Testis (tissue), 3 donors: ENCODE measurements around the gene KCTD3. TPM values are rescaled to one million over a fixed set of nuclear protein-coding genes. Genes with fewer than 3 reads are reported as not detected.

ENCODE experiments used
- DNase-seq: peaks from one replicate; pipeline ENCODE4 v3.0.0-alpha.2; 2019
- H3K27ac ChIP-seq, 2 donors: fragments of 200-600 bp; sonication (generic); one replicate each; pipeline ENCODE4 v1.5.1; 2019
- H3K27me3 ChIP-seq: fragments of 200-600 bp; sonication (generic); one replicate; pipeline ENCODE4 v1.5.1; 2019
- H3K36me3 ChIP-seq: fragments of 200-600 bp; sonication (generic); one replicate; pipeline ENCODE4 v1.5.1; 2017; ENCODE audit warnings: low read depth; ENCODE audit errors: missing control alignments
- H3K4me1 ChIP-seq: fragments of 200-600 bp; sonication (generic); one replicate; pipeline ENCODE4 v1.5.1; 2019
- H3K4me3 ChIP-seq, 2 donors: fragments of 200-600 bp; sonication (generic); one replicate each; pipeline ENCODE4 v1.5.1; 2017 to 2019
- H3K9me3 ChIP-seq: fragments of 200-600 bp; sonication (generic); one replicate; pipeline ENCODE4 v1.5.1; 2017
- POLR2A ChIP-seq: fragments of 450-650 bp; IDR thresholded peaks from one replicate; pipeline ENCODE4 v1.6.1; 2017; ENCODE audit warnings: antibody characterized with exemption, mild to moderate bottlenecking, moderate library complexity
- WGBS, 2 donors: methylation state at CpG; one replicate each; pipeline ENCODE4 v1.1.5; 2018; 5-methylcytosine and 5-hydroxymethylcytosine counted together
- intact Hi-C: fragments of 100-400 bp; cut with DNase I; formaldehyde crosslinking; loops from one replicate; pipeline ENCODE4 v1.15.1; 2023; ENCODE audit warnings: low total_unique reads
- polyA plus RNA-seq: library from polyadenylated mRNA; stranded (reverse); fragments of 350-450 nt; fragmentation: Illumina TruSeq; extraction: RNeasy Lipid Tissue Mini Kit (QIAGEN cat#74804); gene quantifications from one replicate; pipeline ENCODE4 v1.2.3, GENCODE V29; 2014; ENCODE audit warnings: low read depth, low replicate concordance; ENCODE audit not compliant: insufficient read depth
- total RNA-seq, 2 donors: library from RNA; depleted of rRNA; stranded (reverse); fragments of >200 nt; gene quantifications; one replicate each; pipeline ENCODE4 v1.2.3, GENCODE V29; 2016
- TF ChIP-seq, protein P1 (sequence below), 3 experiments: fragments of 450-650 bp in 2 of 3; fragments of 200-600 bp in 1 of 3; sonication (generic) in 1 of 3; IDR thresholded peaks; one replicate each; pipeline ENCODE4 v1.5.1; 2016 to 2019; ENCODE audit warnings: antibody characterized with exemption in 3 of 3, mild to moderate bottlenecking in 2 of 3, moderate library complexity in 1 of 3

Gene KCTD3
- total and polyA plus RNA-seq, 3 donors from 2014 or later = 38.1 to 81.5 (median 70.2) TPM

- Histone ChIP-seq H3K4me1 (no peaks in the 10 kb centered on the region), H3K27me3 (no peaks in the 10 kb centered on the region), H3K36me3 (no peaks in the 10 kb centered on the region), H3K4me3 (no peak overlapping the region), H3K27ac (no peak overlapping the region), H3K9me3 (no peaks in the 10 kb centered on the region)
- no peak for DNase-seq
- intact Hi-C loops = no loop called here
- WGBS, 2 donors = 56% methylated on average over 3 of the region's 3 CpGs
- TF ChIP-seq, protein P1, sequence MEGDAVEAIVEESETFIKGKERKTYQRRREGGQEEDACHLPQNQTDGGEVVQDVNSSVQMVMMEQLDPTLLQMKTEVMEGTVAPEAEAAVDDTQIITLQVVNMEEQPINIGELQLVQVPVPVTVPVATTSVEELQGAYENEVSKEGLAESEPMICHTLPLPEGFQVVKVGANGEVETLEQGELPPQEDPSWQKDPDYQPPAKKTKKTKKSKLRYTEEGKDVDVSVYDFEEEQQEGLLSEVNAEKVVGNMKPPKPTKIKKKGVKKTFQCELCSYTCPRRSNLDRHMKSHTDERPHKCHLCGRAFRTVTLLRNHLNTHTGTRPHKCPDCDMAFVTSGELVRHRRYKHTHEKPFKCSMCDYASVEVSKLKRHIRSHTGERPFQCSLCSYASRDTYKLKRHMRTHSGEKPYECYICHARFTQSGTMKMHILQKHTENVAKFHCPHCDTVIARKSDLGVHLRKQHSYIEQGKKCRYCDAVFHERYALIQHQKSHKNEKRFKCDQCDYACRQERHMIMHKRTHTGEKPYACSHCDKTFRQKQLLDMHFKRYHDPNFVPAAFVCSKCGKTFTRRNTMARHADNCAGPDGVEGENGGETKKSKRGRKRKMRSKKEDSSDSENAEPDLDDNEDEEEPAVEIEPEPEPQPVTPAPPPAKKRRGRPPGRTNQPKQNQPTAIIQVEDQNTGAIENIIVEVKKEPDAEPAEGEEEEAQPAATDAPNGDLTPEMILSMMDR (IDR thresholded peaks at IDR 0.05) = no peak
- no peak for TF ChIP-seq POLR2A
Measured at GRCh38 chr1:215612391-215612790, 45.3 kb downstream of the KCTD3 start.

DNA sequence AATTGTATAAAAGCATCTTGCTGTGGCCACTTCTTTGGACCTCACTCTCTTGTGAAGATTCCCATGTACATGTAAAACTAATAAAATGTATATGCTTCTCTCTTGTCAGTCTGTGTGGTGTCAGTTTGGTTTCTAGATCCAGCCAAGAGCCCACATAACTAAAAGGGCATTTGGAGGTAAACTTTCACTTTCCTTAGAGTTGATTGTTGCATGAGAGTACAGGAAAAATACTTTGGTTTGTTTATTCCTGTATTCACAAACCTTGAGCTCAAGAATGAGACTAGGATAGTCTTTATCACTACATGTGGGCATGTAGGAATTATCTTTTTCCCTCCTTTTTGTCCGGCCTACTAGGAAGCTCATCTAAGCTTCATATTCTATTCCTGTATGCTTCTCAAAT, 50.9 kb downstream of the KCTD3 start:
- H3K36me3 ChIP-seq = no peaks in the 10 kb centered on the region
- TF ChIP-seq, protein P1 (IDR thresholded peaks at IDR 0.05) = no peak
- TF ChIP-seq POLR2A = no peak
- H3K9me3 ChIP-seq = no peaks in the 10 kb centered on the region
- H3K4me3 ChIP-seq = no peak overlapping the region
- H3K27ac ChIP-seq = no peak overlapping the region
- no peaks in the 10 kb centered on the region for H3K4me1 ChIP-seq
- H3K27me3 ChIP-seq = no peaks in the 10 kb centered on the region
- DNase-seq = no peak
- WGBS, 2 donors = 58 to 74% methylated on average over 1 of the region's 1 CpG
- intact Hi-C loops = no loop called here

- intact Hi-C loops = no loop called here
- no peak for DNase-seq
- no peaks in the 10 kb centered on the region for H3K36me3 ChIP-seq
Measured at GRCh38 chr1:215623162-215623561, 56.1 kb downstream of the KCTD3 start.

DNA sequence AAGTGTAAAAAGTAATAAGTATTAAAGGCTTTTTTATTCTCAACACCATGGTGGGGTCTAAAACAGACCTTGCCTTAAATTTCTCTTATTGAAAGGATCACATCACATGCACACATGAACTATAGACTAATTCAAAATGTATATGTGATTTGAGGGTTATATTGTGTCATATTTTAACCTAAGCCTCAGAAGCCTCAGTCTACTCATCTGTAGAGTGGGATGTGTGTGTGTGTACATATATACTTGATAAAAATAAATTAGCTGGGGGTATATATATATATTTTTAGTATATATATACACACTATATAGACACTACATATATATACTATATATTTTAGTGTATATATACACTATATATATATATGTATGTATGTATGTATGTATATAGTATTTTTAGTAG, 58.8 kb downstream of the KCTD3 start:
- H3K27ac ChIP-seq = no peak overlapping the region
- intact Hi-C loops = no loop called here
- TF ChIP-seq POLR2A = no peak
- TF ChIP-seq, protein P1 (IDR thresholded peaks at IDR 0.05) = no peak
- H3K36me3 ChIP-seq = no peaks in the 10 kb centered on the region
- DNase-seq = no peak
- H3K9me3 ChIP-seq = no peaks in the 10 kb centered on the region
- no peak overlapping the region for H3K4me3 ChIP-seq
- no peaks in the 10 kb centered on the region for H3K4me1 ChIP-seq
- H3K27me3 ChIP-seq = no peaks in the 10 kb centered on the region

More at GRCh38 chr1:215623162-215623561, 56.1 kb downstream of the KCTD3 start:
- H3K27me3 ChIP-seq = no peaks in the 10 kb centered on the region
- no peak overlapping the region for H3K27ac ChIP-seq
- H3K4me3 ChIP-seq = no peak overlapping the region
- WGBS, 2 donors = 93 to 96% methylated on average over 4 of the region's 4 CpGs
- no peaks in the 10 kb centered on the region for H3K9me3 ChIP-seq
- H3K4me1 ChIP-seq = no peaks in the 10 kb centered on the region
- TF ChIP-seq, protein P1 (IDR thresholded peaks at IDR 0.05) = no peak
- TF ChIP-seq POLR2A = no peak

DNA sequence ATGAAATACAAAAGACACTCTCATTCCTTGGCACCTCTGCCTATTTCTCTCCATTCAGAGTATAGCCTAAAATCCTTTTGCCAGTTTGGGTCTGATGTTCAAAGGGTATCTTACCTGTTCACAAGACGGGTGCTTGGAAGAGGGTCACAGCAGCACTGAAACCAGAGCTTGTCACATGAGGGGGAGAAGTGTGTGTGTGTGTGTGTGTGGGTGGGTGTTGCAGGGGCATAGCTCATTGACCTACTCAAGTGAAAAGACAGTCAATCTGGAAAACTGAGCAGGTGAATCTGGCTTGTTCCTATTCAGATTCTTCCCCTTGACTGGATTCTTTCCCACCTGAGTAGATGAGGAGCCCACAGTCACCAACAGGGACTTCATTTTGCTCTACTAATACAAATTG, 63.9 kb downstream of the KCTD3 start:
- intact Hi-C loops = no loop called here
- no peaks in the 10 kb centered on the region for H3K36me3 ChIP-seq

More for the DNA sequence above, 63.9 kb downstream of the KCTD3 start:
- Histone ChIP-seq H3K4me3 (no peak overlapping the region), H3K9me3 (no peaks in the 10 kb centered on the region), H3K27ac (no peak overlapping the region), H3K27me3 (no peaks in the 10 kb centered on the region), H3K4me1 (no peaks in the 10 kb centered on the region)
- DNase-seq = no peak
- 80 to 91% methylated on average over 1 of the region's 1 CpG for WGBS, 2 donors
- TF ChIP-seq, protein P1 (IDR thresholded peaks at IDR 0.05) = no peak
- no peak for TF ChIP-seq POLR2A
